Measurements from ENCODE around the gene POLE.

GRCh38 chr12:132664206-132665148, 22.7 kb downstream of the POLE start:
- TF ChIP-seq ZBTB8A (tag by site-specific recombination; IDR thresholded peaks at IDR 0.05) (no peak), CTCF (tag by site-specific recombination; IDR thresholded peaks at IDR 0.05) (no peak), ZNF274 (IDR thresholded peaks at IDR 0.05; ENCODE audit: low read length) (no peak), ZNF274 (tag by site-specific recombination; IDR thresholded peaks at IDR 0.05; ENCODE audit: borderline replicate concordance) (no peak)

Measured in HEK293 (cell line).